ENCODE results near the gene SSU72. TPM values are rescaled to one million over a fixed set of nuclear protein-coding genes. Genes with fewer than 3 reads are reported as not detected.
A peak's percentile ranks its signal among the peaks of the same experiment; 100 is the strongest.
"Not testable (repeated sequence)": the region's sequence is repeated elsewhere in the genome, so short reads cannot be mapped to it uniquely, and the experiment has no call there.

The SSU72 gene
- total RNA-seq, 2 donors from 2014 or later = 107 to 118 TPM

DNA sequence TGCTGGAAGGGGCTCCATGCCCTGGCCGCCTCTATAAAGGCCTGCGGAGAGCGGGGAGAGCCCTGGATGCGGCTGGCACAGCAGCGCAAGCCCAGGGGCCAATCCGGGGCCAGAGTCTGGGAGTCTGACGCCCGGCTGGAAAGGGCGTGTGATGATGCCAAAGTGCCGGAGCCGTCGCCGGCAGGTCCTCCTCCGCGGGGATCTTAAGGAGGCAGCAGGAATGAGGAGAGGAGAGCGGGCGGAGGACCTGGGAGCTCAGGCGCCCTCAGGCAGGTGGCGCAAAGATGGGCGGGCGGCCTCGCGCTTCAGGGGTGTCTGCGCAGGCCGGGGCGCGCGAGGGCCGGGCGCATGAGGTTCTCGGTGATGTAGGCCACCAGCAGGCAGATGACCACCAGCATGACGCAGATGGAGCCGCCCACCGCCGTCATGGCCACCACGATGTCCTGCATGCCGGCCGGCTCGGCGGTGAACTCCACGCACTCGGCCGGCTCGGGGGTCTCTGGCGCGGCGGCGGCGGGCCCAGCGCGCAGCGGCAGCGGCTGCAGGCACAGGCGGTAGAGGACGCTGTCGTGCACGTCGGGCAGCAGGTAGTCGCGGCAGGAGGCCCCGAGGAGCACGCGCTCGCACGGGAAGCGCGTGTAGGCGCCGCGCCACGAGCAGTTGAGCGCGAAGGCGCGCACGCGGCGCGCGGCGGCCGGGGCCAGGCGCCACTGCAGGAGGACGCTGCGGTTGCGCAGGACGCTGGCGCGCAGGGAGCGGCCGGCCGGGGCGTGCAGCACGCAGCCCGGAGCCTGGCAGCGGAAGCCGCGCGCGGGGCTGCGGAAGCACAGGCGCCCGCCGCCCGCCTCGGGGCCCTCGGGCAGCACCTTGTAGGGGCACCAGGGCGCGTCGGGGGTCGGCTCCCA lies 24.6 kb upstream of the SSU72 start:
- ATAC-seq = peak in 1 of 2 donors; percentile 20

DNA sequence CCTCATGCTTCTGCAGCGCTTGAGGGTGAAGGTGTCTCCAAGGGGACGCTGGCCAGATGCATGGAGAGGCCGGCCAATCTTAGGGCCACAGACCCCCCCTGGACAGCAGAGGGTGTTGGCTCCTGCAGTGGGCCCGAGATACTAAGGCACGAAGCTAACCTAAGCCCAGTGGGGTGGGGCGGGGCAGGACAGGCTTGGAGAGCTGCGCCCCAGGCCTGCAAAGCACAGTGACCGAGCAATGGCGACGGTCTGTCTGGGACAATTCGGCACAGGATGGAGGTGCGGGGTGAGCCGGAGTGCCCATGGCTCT lies 24.0 kb upstream of the SSU72 start:
- intact Hi-C loops (cut with DNase I) = no loop called here
- DNase-seq (no peak), ATAC-seq (no peak)

More for the DNA sequence above, 24.6 kb upstream of the SSU72 start:
- intact Hi-C loops (cut with DNase I) = no loop called here
- DNase-seq = no peak

GRCh38 chr1:1598051-1598719 lies 23.5 kb upstream of the SSU72 start:
- ATAC-seq = no peak
- DNase-seq = no peak
- intact Hi-C loops (cut with DNase I) = no loop called here

DNA sequence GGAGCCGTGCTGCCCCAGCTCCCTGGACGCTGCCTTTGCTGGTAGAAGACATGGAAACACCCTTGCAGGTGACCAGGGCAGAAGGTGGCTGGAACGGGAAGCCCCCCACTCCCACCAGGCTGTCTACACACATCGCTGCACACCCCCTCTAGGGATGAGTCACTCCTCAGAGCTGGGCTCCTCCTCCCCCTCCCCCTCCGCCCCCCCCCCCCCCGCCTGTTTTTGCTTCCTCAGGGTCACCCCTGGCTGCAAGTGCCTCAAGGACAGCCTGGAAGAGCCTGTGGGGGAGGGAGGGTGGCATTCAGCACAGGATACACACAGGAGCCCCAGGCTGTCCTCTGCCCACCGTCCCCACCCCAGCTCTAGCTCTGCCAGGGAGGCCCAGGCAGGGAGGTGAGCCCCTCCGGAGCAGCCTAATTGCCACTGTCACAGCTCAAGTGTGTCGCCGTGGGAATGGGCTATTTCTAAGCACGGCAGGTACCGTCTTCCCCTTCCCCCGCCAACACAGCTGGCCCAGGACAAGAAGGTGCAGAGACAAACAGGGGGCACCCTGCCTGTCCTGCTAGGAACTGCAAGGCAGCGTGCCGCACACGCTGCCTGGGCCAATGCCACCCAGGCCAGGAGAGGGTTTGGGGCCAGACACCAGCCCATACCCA lies 22.7 kb upstream of the SSU72 start:
- no peak for DNase-seq
- intact Hi-C loops (cut with DNase I) = no loop called here
- no peak for ATAC-seq

DNA sequence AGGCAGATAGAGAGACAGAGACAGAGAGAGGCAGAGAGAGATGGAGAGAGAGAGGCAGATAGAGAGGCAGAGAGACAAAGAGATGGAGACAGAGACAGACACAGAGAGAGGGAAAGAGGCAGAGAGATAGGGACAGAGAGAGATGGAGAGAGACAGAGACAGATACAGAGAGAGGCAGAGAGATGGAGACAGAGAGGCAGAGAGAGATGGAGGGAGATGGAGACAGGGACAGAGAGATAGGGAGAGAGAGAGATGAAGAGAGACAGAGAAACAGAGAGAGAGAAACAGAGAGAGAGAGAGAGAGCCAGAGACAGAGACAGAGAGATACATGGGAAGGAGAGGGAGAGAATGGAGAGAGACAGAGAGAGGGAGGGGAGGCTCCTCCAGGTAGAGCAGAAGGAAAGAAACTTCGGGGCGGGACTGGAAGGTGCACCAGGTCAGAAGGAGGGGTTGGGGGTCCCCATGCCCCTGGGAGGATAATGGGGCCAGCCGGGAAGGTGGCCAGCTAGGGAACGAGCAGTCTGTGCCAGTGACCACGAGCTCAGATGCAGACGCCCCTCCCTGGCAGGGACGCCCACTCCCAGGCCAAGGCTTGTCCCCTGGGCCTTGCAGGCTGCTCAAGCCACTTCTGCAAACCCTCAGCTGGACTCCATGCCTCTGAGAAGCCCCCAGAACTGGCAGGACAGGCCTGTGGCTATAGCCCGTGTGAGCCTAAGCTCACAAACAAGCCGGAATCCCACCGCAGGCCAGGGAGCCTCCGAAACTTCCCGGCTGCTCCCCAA lies 22.0 kb upstream of the SSU72 start:
- DNase-seq (no peak), ATAC-seq (no peak)
- intact Hi-C loops (cut with DNase I) = no loop called here

- intact Hi-C loops (cut with DNase I); DNase-seq; ATAC-seq: not testable (repeated sequence)
Observed at GRCh38 chr1:1595341-1595740, 20.7 kb upstream of the SSU72 start.

- no peak for ATAC-seq
- intact Hi-C loops (cut with DNase I) = no loop called here
- DNase-seq = no peak
Observed at GRCh38 chr1:1594602-1595260, 20.1 kb upstream of the SSU72 start.

DNA sequence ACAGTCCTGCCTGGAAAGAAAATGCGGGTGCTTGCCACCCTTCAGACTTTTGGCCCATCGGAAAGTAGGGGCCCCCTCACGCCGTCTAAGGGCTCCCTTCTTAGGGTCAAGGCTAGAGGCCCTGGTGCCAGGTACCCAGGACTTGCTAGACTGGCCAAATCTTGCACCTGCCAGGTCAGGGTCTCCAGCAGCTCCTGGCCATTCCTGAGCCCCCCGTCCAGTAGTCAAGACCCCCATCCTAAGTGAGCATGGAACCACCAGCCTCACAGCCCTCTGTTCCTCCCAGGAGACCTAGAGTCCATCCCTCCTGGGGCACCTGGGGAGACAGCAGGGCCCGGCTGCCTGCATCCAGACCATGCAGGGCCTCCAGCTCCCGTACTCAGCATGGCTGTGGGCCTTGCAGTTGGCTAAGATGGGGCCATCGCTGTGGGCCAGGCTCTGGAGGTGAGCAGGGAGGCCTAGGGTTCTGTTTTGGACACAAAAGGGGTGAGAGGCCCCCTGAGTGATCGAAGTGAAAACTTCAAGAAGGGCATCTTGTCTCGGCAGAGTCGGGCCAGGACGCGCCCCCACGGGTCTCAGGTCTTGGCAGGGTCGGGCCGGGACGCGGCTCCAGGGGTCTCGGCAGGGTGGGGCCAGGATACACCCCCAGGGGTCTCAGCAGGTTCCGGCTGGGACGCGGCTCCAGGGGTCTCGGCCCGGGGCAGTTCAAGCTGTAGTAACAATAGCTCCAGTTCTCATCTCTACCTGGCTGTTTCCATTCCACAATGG lies 19.4 kb upstream of the SSU72 start:
- no peak for ATAC-seq
- intact Hi-C loops (cut with DNase I) = no loop called here
- DNase-seq = no peak

DNA sequence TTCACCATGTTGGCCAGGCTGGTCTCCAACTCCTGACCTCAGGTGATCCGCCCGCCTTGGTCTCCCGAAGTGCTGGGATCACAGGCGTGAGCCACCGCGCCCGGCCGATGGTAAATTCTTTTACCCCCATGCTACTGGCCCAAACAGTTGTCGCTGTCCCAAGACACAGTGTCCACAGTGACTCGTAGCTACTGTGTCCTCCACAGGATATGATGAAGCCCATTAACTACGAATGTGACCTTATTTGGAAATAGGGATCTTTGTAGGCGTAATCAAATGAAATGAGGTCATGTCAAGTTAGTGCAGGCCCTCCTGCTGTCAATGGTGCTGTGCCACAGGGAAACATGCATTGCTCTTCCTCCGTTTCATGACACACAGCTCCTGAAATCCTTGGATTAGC lies 16.8 kb upstream of the SSU72 start:
- no peak for DNase-seq
- ATAC-seq = no peak
- intact Hi-C loops (cut with DNase I) = no loop called here

- ATAC-seq (no peak), DNase-seq (no peak)
- intact Hi-C loops (cut with DNase I) = no loop called here
Observed at GRCh38 chr1:1583347-1584010, 8.8 kb upstream of the SSU72 start.

GRCh38 chr1:1582585-1583346 lies 8.1 kb upstream of the SSU72 start:
- intact Hi-C loops (cut with DNase I) = no loop called here
- no peak for DNase-seq
- ATAC-seq = no peak

DNA sequence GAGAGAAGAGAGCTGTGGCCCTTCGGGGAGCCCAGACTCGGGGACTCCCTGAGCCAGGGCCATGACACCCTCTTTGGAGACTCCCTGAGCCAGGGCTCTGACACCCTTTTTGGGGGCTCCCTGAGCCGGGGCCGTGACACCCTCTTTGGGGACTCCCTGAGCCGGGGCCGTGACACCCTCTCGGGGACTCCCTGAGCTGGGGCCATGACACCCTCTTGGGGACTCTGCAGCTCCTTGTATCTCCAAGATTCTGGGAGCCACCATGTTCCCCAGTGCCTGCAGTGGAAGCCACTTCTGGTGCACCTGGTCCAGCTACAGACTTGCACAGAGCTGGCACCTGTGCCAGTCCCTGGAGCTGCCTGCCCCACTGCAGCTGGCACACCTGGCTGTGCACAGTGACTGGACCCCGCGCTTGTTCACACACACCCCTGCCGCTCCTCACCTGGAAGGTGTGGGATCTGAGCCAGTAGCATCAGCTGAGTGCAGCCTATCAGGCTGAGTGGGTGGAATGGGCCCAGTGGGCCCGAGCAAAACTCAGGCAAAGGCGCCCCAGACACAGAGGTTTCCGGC lies 3.8 kb upstream of the SSU72 start:
- intact Hi-C loops (cut with DNase I) = no loop called here
- no peak for ATAC-seq
- DNase-seq = no peak

DNA sequence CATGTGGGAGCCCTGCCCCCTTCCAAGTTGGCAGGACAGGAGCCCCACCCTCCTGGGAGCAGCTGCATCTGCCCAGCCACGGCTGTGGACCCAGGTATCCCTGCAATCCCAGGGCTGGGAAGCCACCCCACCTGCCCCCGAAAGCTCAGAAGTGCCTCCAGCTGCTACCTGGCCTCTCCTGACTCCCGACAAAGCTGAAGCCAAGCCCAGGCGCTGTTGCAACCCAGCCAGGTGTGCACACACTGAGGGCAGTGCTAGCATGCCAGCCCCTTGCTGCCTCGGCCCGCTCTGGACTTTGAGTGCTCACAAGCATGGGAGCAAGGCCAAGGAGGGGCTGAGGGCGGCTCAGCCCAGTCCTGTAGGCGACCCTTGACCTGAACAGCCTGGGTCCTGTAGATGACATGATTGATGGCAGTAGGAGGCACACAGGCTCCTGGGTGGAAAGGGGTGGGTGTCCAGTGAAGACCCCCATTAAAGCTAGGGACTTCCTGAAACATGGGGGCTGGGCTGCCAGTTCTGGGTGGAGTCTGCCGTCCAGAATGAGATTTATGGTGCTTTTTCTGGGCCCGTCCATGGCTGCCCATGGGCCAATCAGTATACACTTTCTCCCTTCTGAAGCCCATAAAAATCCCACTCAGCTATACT lies 2.8 kb upstream of the SSU72 start:
- intact Hi-C loops (cut with DNase I) = no loop called here
- no peak for DNase-seq

GRCh38 chr1:1573843-1574720 lies 581 bp downstream of the SSU72 start:
- DNase-seq (peak; percentile 70), ATAC-seq (peak; percentile 81 to 90)
- intact Hi-C loops (cut with DNase I) = loop anchor here in 1 of 2 donors (2.0 kb wide), 1 partner anchor 41 kb away; the partner anchor contains the start of gene MIB2

More for the DNA sequence above, 2.8 kb upstream of the SSU72 start:
- no peak for ATAC-seq

- DNase-seq (no peak), ATAC-seq (no peak)
- intact Hi-C loops (cut with DNase I) = no loop called here
Observed at GRCh38 chr1:1569341-1569740, 5.3 kb downstream of the SSU72 start.

All from left cardiac atrium (tissue), 4 donors.